Measurements from ENCODE around the gene SLC29A2. TPM values are rescaled to one million over a fixed set of nuclear protein-coding genes. Genes with fewer than 3 reads are reported as not detected.

SLC29A2 gene
- total and polyA plus RNA-seq, 9 donors = 0.48 to 3.1 (median 0.78) TPM

- H3K27ac ChIP-seq = peak overlapping the region; percentile 78 to 92
- intact Hi-C loops (cut with DNase I) = loop anchor here in 1 of 4 donors (1.0 kb wide), 1 partner anchor 16 kb away; no protein-coding TSS in a partner anchor
- DNase-seq = peak; percentile 99 to 100 (median 100)
- H3K36me3 ChIP-seq = no peaks in the 10 kb centered on the region
- H3K9me3 ChIP-seq = no peaks in the 10 kb centered on the region
- TF ChIP-seq CTCF (IDR thresholded peaks at IDR 0.05) = no peak
- peak; percentile 37 for TF ChIP-seq POLR2A (IDR thresholded peaks at IDR 0.05)
- peak overlapping the region; percentile 54 for H3K4me3 ChIP-seq
- no peaks in the 10 kb centered on the region for H3K27me3 ChIP-seq
- WGBS, 3 donors = 1 to 3% (median 1%) methylated on average over 30 to 52 of the region's 52 CpGs
- H3K4me1 ChIP-seq (ENCODE audit: insufficient read depth) = peaks cover 28% of the 10 kb centered on the region
Observed at GRCh38 chr11:66312549-66313320, 58.8 kb downstream of the SLC29A2 start.

Small RNA genes lying within 50 kb of the gene (small RNA-seq; reads per million reads assigned to genes)
- gene RF00017 (not detected), gene RNU1-84P (not detected)

Other genes starting within 250 kb of the SLC29A2 start
- 10 to 100 TPM; 15.7 to 47.8 (median 38.8) TPM for gene KLC2, start 114.1 kb downstream of the SLC29A2 start, total RNA-seq
- 10 to 100 TPM in 1 of 2 donors, 1 to 10 TPM in 1; 4.6 to 19.4 TPM for gene KLC2, start 114.1 kb downstream of the SLC29A2 start, polyA plus RNA-seq
- gene RAB1B, start 103.1 kb downstream of the SLC29A2 start, total RNA-seq = 100 to 1,000 TPM in 5 of 7 donors, 10 to 100 TPM in 2; 54.6 to 140 (median 119) TPM
- 100 to 1,000 TPM in 1 of 2 donors, 10 to 100 TPM in 1; 57.1 to 132 TPM for gene RAB1B, start 103.1 kb downstream of the SLC29A2 start, polyA plus RNA-seq
- 1 to 10 TPM in 2 of 7 donors, under 1 TPM in 4, not detected in 1; 0.33 to 2.5 (median 0.85) TPM for gene CNIH2, start 93.6 kb downstream of the SLC29A2 start, total RNA-seq
- under 1 TPM; 0.36 to 0.48 TPM for gene CNIH2, start 93.6 kb downstream of the SLC29A2 start, polyA plus RNA-seq
- 10 to 100 TPM; 43.8 to 91.0 (median 67.5) TPM for gene YIF1A, start 82.6 kb downstream of the SLC29A2 start, total RNA-seq
- 10 to 100 TPM; 39.3 to 63.9 TPM for gene YIF1A, start 82.6 kb downstream of the SLC29A2 start, polyA plus RNA-seq
- 10 to 100 TPM in 1 of 7 donors, under 1 TPM in 3, not detected in 3; 0.20 to 10.8 (median 0.60) TPM for gene TMEM151A, start 79.9 kb downstream of the SLC29A2 start, total RNA-seq
- gene TMEM151A, start 79.9 kb downstream of the SLC29A2 start, polyA plus RNA-seq = under 1 TPM in 1 of 2 donors, not detected in 1; 0.15 TPM
- gene CD248, start 54.7 kb downstream of the SLC29A2 start, total RNA-seq = 10 to 100 TPM in 6 of 7 donors, 1 to 10 TPM in 1; 4.9 to 47.9 (median 19.9) TPM
- gene CD248, start 54.7 kb downstream of the SLC29A2 start, polyA plus RNA-seq = 10 to 100 TPM in 1 of 2 donors, 1 to 10 TPM in 1; 6.3 to 17.2 TPM
- 1 to 10 TPM; 1.8 to 9.5 (median 6.3) TPM for gene RIN1, start 35.3 kb downstream of the SLC29A2 start, total RNA-seq
- gene RIN1, start 35.3 kb downstream of the SLC29A2 start, polyA plus RNA-seq = 1 to 10 TPM in 1 of 2 donors, under 1 TPM in 1; 0.52 to 3.5 TPM
- gene BRMS1, start 26.7 kb downstream of the SLC29A2 start, total RNA-seq = 10 to 100 TPM; 19.9 to 32.2 (median 23.4) TPM
- 10 to 100 TPM; 17.5 to 31.0 TPM for gene BRMS1, start 26.7 kb downstream of the SLC29A2 start, polyA plus RNA-seq
- 10 to 100 TPM; 30.7 to 44.9 (median 37.8) TPM for gene B4GAT1, start 24.1 kb downstream of the SLC29A2 start, total RNA-seq
- 10 to 100 TPM; 53.2 to 54.2 TPM for gene B4GAT1, start 24.1 kb downstream of the SLC29A2 start, polyA plus RNA-seq
- gene NPAS4, start 49.3 kb upstream of the SLC29A2 start, total RNA-seq = 1 to 10 TPM in 1 of 7 donors, under 1 TPM in 4, not detected in 2; 0.07 to 3.3 (median 0.36) TPM
- under 1 TPM; 0.11 to 0.25 TPM for gene NPAS4, start 49.3 kb upstream of the SLC29A2 start, polyA plus RNA-seq
- 10 to 100 TPM; 30.9 to 53.5 (median 44.1) TPM for gene MRPL11, start 67.1 kb upstream of the SLC29A2 start, total RNA-seq
- gene MRPL11, start 67.1 kb upstream of the SLC29A2 start, polyA plus RNA-seq = 10 to 100 TPM; 38.9 to 41.4 TPM
- 10 to 100 TPM; 13.9 to 29.6 (median 21.7) TPM for gene PELI3, start 95.1 kb upstream of the SLC29A2 start, total RNA-seq
- gene PELI3, start 95.1 kb upstream of the SLC29A2 start, polyA plus RNA-seq = 10 to 100 TPM in 1 of 2 donors, 1 to 10 TPM in 1; 7.6 to 18.5 TPM
- 10 to 100 TPM in 5 of 7 donors, 1 to 10 TPM in 2; 6.5 to 19.3 (median 13.1) TPM for gene DPP3, start 108.7 kb upstream of the SLC29A2 start, total RNA-seq
- 1 to 10 TPM; 8.2 TPM for gene DPP3, start 108.7 kb upstream of the SLC29A2 start, polyA plus RNA-seq
- 10 to 100 TPM; 54.7 to 78.3 (median 69.1) TPM for gene BBS1, start 138.9 kb upstream of the SLC29A2 start, total RNA-seq
- 10 to 100 TPM; 33.8 to 41.6 TPM for gene BBS1, start 138.9 kb upstream of the SLC29A2 start, polyA plus RNA-seq
- 10 to 100 TPM in 2 of 7 donors, 1 to 10 TPM in 5; 5.1 to 14.5 (median 8.9) TPM for gene ZDHHC24, start 174.3 kb upstream of the SLC29A2 start, total RNA-seq
- gene ZDHHC24, start 174.3 kb upstream of the SLC29A2 start, polyA plus RNA-seq = 1 to 10 TPM; 6.3 to 9.1 TPM
- gene ACTN3, start 175.1 kb upstream of the SLC29A2 start, total RNA-seq = under 1 TPM in 5 of 7 donors, not detected in 2; 0.11 to 0.28 (median 0.25) TPM
- under 1 TPM in 1 of 2 donors, not detected in 1; 0.22 TPM for gene ACTN3, start 175.1 kb upstream of the SLC29A2 start, polyA plus RNA-seq
- gene CTSF, start 196.8 kb upstream of the SLC29A2 start, total RNA-seq = 100 to 1,000 TPM in 5 of 7 donors, 10 to 100 TPM in 2; 52.6 to 188 (median 106) TPM
- 100 to 1,000 TPM; 177 to 222 TPM for gene CTSF, start 196.8 kb upstream of the SLC29A2 start, polyA plus RNA-seq
- under 1 TPM; 0.33 to 0.60 (median 0.46) TPM for gene CCDC87, start 221.3 kb upstream of the SLC29A2 start, total RNA-seq
- under 1 TPM; 0.13 to 0.20 TPM for gene CCDC87, start 221.3 kb upstream of the SLC29A2 start, polyA plus RNA-seq
- 10 to 100 TPM; 27.7 to 53.1 (median 49.1) TPM for gene CCS, start 221.4 kb upstream of the SLC29A2 start, total RNA-seq
- gene CCS, start 221.4 kb upstream of the SLC29A2 start, polyA plus RNA-seq = 10 to 100 TPM; 15.7 to 55.0 TPM
- 10 to 100 TPM; 36.5 to 89.6 (median 71.9) TPM for gene RBM14, start 244.9 kb upstream of the SLC29A2 start, total RNA-seq
- 10 to 100 TPM; 28.9 to 35.4 TPM for gene RBM14, start 244.9 kb upstream of the SLC29A2 start, polyA plus RNA-seq